NCI-H460 (cell line): ENCODE results near the gene KIRREL3. TPM values are rescaled to one million over a fixed set of nuclear protein-coding genes. Genes with fewer than 3 reads are reported as not detected.
"Not testable (repeated sequence)": the region's sequence is repeated elsewhere in the genome, so short reads cannot be mapped to it uniquely, and the experiment has no call there.

Source experiments
- DNase-seq: peaks from one replicate; pipeline ENCODE4 v3.0.0-alpha.2; 2016; ENCODE audit warnings: low read depth; ENCODE audit errors: extremely low read depth
- total RNA-seq: library from RNA; depleted of rRNA; stranded (reverse); fragments of >200 nt; shearing (Covaris generic); gene quantifications from 2 replicates; pipeline ENCODE4 v1.2.3, GENCODE V29; 2014

KIRREL3 gene
- total RNA-seq, 1 experiment from 2014 or later: not detected

DNA sequence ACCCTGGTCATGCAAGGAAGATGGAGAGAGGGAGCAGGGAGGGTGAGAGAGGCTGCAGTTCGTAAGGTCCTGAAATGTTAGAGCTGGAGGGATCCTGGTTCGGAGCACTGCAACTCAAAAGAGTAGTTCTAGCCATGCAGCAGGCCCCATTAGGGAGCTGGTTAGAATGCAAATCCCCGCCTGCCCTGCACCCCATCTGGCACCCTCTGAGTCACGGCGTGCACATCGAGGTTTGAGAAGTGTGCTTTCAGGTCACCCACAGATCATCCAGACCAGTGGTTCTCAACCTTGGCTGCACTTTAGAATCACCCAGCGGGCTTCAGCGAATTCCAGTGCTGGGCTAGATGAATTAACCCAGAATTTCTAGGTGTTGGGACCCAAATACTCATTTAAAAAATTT, 596.9 kb downstream of the KIRREL3 start:
- DNase-seq: peak; percentile 7

DNA sequence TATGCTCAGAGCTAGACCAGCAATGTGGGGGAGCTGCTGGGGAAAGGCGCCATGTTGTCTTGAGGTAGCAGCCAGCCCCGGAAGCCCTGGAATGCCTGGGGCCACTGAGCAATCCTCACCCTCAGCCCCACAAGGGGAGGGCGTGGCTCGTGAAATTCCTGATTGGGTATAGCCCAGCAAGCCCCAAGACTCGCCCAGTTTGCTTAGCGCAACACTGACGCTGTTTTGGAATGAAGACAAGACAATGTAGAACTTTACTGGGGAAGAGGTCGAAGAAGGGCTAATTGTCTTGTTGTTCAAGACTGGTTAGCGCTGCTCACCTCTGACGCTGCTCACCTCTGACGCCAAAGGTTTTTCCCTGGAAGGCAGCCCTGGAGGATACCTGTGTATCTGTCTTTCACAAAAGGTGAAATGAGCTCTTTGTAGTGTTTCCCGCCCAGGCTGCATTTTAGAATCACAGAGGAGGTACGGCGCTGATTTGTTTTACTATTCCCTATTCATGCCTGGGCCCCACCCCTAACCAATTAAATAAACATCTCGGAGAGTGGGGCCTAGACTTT, 597.5 kb downstream of the KIRREL3 start:
- peak; percentile 91 for DNase-seq

DNA sequence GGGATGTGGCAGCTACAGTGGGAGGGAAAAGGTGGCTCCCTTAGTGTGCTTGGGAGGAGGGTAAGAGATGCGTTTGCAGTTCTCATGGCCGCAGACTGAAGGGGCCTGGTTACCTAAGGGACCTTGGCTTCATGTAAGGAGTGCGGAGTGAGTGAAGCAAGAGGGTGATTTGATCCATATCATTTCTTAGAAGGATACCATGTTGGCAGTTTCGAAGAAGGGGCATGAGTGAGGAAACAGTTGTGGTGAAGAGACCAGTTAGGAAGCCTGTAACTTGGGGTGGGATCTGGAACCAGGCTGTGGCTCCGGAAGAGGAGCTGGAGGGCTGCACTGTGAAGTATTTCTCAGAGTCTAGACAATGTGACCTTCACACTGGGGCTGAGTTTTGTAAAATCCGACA, 600.1 kb downstream of the KIRREL3 start:
- no peak for DNase-seq

DNA sequence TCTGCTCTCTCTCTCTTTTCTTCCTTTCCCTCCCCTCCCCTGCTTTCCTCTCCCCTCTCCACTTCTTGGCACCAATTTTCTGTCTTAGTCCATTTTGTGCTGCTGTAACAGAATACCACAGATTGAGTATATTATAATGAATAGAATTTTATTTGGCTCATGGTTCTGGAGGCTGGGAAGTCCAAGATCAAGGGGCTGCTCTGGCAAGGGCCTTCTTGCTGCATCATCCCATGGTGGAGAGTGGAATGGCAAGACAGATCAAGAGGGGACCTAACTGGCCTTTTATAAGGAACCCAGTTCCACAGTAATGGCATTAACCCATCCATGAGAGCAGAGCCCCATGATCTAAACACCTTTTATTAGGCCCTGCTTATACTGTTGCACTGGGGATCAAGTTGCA, 600.6 kb downstream of the KIRREL3 start:
- DNase-seq: no peak

DNA sequence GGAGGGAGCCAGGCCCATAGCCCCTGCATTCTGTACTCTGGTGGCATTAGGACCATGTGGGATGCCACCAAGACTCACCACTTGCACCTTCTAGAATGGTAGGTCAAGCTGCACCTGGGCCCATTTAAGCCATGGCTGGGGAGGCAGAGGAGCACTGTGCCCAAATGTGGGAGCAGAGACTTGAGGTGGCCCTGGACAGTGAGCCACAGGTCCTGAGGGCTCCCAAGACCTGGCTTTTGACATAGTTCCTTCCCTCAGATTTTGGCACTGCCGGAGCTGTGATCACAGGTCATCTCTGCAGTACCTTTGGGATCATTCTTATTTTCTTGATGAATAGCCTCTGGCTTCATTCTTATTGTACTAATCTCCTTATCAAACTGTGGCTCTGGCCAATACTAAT, 601.8 kb downstream of the KIRREL3 start:
- DNase-seq: no peak

DNA sequence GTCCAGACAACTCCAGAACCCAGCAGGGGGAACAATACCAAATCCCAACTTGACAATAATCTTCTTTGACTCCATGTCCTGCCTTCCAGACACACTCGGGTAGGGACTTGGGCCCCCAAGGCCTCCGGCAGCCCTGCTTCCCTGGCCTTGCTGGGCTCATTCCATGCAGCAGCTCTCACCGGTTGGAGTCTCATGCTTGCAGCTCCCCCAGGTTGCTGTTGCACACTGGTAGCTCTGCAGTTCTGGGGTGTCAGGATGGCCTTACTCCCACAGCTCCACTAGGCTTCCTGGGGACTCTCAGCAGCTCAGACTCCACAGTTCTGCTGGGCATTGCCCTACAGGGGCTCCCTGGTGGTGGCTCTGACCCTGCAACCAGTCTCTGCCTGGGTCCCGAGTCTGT, 602.3 kb downstream of the KIRREL3 start:
- DNase-seq: no peak

DNA sequence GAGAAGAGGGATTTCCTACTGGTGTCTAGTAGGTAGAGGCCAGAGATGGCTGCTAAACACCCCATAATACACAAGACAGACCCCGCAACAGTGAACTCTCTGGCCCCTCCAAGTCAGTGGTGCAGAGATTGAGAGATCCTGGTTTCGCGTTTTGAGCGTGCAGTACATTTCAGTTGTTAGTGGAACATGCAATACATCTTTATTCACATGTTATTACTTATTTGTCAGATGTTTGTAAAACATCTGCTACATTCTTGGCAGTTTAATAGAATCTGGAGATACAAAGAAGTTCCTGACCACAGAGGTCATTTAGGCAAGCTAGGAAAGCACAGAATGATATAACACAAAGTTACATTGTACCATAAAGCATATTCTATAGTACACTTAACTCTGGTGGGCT, 603.6 kb downstream of the KIRREL3 start:
- DNase-seq: no peak

DNA sequence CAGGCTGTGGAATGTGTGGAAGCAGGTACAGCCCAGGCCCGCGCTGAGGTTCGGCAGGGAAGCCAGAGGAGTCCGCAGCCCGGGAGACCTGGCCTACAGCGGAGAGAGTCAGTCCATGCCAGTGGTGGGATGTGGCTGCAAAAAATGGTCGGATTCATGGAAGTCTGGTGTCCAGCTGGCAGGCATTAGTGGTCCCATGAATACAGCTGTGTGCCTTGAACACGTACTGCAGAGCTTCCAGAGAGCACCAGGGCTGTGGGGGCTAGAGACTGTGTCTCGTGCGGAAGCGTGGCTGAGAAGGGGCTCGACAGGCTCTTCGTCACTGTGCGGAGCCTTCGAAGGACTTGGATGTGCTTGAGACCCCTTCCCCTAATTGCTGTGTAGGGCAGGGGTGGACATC, 604.3 kb downstream of the KIRREL3 start:
- DNase-seq: not testable (repeated sequence)

DNA sequence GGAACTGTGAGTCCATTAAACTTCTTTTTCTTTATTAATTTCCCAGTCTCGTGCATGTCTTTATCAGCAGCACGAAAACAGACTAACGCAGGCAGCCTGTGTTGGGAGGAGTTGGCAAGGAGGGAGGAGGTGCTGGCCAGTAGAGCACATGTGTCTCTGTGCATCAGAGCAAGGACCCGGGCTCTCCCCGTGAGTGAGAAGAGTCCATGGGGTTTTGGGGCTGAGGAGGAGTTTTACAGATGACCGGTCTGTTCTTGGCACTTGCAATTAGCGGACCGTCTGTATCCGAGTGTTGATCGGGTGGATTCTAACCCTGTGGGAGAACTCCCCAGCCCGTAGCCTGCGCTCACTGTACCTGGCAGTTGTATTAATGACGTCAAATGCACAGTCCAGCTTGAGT, 604.8 kb downstream of the KIRREL3 start:
- not testable (repeated sequence) for DNase-seq

DNA sequence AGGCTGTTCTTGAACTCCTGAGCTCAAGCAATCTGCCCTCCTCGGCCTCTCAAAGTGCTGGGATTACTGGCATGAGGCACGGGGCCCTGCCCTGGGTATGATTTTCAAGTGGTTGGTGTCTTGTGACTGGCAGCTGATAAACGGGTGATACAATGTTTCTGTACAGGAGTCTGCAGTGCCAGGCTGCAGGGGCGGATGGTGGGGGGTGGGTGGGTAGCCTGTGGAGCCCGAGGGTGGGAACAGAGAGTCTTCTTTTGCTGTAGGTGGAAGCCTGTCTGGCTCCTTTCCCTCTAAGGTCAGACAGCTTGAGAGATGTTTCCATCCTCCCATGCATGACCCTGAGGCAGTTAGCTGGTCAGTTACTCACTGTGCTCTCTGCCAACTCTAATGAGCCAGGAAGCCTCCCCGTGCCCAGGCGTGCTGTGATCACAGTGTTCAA, 605.9 kb downstream of the KIRREL3 start:
- DNase-seq: not testable (repeated sequence)

DNA sequence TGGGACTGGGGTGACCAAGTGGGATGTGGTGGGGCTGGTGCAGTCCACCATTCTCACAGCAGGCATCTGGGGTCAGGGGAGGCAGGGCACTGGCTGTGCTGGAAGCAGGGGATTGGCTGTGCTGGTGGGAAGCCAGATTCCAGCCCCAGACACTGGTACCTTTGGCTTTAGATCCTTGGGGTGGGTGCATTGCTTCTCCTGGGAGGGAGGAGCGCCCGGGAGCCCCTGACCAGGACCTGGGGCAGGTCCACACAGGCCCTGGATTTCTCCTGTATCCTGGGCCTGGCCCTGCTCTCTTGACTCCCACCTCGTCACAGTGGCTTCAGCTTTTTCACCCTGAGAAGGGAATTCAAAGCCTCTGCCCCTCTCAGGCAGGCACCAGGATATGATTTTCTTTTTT, 606.5 kb downstream of the KIRREL3 start:
- no peak for DNase-seq

DNA sequence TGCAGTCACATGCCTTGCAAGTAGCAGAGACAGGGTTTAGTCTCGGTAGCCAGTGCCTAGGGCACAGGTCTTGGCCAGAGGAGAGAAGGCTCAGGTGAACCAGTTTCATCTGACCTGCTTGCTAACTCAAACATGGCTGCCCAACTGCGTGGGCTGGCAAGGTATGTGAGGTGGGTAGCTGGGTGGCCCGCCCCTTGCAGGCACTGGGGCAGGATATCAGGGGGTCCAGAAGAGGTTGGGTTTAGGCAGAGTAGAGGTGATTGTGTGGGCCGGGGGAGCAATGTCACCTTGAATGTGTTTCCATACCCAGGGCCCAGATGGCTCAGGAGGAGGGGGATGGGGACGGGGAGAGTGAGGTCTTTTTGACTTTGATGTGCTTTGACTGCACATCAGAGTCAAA, 607.4 kb downstream of the KIRREL3 start:
- DNase-seq: no peak

DNA sequence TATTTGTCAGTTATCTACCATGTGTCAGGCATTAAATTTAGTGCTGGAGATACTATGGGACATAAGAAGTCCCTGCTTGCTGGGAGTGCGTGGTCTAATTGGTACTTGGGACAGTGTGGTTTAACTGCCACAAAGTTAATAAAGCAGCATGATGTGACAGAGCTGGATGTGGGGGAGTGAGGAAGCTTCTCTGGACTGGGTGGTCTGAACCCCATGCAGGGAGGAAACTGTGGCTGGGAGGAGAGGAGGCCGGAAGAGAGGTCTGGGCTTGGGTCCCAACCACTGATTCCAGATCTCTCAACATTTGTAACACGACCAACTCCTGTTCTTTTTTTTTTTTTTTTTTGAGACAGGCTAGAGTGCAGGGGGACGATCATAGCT, 607.9 kb downstream of the KIRREL3 start:
- no peak for DNase-seq

DNA sequence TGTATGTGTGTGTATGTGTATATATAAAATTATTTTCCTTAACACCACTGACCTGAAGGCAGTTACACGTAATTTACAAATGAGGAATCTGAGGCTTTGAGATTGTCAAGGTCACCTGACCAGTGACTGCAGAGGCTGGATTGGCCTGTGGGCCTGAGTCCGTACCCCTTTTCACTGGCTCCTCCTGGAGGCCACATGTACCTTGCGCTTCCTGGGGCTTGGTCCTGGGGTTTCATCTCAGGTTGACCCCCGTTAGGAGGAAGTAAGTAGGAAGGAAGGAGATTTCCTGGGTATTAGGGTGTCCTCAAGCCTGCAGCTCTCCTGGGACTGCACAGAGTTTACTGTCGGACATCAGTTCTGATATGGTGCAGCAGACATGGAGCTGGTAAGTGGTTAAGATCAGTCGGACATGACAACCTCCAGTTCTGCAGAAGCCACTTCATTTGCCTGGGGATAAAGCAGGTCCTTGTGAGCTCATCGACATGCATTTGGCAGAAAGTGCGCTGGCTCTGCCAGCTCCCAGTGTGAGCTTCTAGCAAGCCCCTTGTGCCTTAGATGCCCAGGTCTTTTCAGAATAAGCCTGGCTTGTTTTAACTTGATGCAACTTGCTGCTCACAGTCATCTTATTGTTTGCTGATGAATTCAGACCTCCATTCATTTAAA, 608.5 kb downstream of the KIRREL3 start:
- DNase-seq: no peak

DNA sequence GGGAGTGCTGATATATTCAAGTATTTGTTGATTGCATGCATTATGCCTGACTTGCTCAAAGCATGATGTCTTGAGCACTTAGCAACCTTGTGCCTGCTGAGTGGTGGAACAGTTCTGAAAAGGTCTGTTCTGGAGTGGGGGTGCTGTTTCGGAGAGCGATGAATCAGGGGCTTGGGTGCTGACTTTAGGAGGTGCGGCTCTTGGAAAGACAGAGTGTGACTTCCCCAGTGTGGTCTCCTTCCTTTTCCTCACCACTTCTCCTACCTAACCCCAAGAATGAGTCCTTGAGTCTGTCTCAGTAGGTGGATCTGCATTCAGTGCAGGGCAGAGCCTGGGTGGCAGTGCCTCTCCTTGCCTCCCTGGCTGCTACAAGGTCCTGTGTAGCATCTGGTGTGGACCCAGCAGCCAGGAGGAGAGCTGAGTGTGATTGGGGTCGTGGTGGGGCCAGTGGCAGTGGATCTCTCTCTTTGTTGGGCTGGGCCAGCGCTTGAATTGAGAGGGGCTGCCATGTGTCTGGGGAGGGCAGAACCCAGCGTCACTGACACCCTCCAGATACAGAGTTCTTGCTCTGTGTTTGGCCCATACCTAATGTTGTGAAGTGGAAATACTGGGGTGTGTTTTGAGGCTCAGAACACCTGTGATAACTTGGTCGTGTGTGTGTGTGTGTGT, 609.1 kb downstream of the KIRREL3 start:
- DNase-seq: no peak

DNA sequence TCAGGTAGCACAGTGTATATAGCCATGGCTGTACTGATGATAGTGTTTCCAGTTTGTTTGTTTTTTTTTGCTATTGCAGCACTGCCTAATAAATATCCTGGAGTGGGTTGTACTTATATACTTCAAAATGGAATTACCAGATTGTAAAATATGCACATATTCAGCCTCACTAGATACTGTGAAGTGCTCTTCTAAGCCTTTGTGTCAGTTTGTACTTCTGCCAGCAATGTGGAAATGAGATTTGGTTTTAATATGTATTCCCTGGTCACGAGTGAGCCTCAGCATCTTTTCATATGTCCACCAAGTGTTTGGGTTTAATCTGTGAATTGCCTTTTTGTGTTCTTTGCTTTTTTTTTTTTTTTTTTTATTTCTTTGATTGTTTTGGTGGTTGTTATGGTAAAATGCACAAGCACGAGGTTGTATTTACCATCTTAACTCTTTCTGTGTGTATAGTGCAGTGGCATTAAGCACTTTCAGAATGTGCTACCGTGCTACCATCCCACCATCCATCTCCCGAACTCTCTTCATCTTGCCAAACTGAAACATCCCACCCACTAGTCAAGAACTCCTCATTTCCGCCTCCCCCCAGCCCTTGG, 610.2 kb downstream of the KIRREL3 start:
- DNase-seq: no peak

DNA sequence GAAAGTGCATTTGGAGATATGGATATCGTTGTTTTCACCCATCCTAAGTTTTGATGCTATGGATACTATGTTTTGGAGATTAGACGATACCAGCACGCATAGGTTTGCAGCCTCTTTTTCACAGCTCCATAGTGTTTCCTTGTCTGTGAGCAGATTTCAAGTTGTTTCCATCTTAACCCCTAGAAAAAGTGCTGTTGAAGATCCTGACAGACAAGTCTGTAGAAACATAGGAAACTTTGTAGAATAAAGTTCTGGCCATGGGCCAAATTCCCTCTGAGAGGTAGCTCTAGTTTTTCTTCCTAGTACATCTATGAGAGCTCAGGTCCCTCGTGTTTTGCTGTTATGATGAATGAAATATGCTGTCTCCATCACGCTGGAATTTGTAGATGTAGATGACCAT, 612.7 kb downstream of the KIRREL3 start:
- no peak for DNase-seq

DNA sequence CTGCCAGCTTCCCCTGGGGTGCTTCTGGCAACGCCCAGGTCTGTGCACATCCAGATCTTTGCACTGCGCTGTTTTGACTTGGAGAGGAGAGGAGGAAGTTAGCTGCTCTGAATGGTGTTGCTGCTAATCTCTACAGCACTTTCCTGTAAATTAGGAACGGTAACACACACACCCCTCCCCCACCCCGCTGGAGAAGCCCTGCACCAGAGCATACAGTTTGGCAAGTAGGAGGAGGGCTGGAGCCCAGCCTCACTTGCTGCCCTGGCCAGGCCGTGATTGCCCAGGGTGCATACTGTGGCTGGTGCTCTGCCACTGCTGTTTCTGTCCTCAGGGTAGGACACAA, 613.9 kb downstream of the KIRREL3 start:
- not testable (repeated sequence) for DNase-seq

DNA sequence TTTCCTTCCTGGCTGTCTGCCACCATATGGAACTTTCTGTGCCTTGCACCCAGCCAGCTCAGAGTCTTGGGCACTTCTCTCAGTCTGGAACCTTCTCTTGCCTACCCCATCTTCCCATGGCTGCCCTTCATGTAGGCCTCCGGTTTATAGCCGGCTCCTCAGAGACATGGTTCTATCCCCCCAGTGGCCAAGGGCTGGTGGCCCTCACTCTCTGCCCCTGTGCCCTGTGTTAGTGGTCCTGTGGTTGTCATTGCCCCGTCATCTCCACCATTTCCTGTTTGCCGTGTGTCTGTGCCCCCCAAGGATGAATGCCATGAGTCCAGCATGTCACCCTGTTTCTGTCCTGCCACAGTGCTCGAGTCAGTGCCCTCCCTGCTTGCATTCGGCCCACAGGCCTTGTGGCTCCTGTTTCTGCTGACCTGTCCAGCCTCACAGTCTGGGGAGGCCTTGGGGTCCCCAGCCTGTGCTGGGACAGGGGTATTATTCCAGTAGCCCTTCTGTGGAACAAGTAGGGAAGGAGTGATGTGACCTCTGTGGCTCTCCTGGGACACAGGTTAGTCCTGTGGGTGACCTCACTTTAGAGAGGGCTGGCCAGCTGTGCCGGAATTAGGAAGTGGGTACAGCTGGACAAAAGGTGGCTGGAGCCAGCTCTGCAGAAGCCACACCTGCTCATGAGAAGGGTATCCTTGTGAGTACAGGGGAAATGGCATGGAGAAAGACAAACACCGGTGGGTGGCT, 614.4 kb downstream of the KIRREL3 start:
- no peak for DNase-seq

DNA sequence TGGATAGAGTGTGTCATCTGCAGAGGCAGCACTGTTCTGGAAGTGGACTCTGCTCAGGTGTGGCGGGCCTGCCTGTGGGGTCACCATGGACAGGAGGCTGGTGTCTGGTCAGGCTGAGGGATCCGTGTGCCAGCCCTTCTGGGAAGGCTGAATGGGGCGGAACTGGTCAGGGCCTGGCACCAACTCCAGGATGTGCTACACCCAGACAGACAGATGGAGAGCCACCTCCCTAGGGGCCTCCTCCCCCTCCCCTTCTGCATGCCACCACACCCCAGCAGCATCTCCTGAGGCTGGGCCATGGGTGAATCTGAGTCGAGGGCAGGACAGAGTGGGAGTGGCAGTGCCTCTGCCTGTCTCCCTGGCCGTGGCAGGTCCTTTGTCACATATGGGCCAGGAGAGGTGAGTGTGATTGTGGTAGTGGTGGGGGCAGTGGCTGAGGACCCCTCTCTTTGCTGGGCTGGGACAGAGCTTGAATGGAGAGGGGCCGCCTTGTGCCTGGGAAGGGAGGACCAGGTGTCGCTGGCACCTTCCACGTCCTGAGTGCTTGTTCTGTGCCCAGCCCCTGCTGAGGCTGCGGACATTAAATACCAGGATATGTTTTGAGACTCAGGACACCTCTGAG, 616.0 kb downstream of the KIRREL3 start:
- DNase-seq: no peak
